ENCODE results near the gene CDK6. TPM values are rescaled to one million over a fixed set of nuclear protein-coding genes. Genes with fewer than 3 reads are reported as not detected.
"Not testable (repeated sequence)": the region's sequence is repeated elsewhere in the genome, so short reads cannot be mapped to it uniquely, and the experiment has no call there.

CDK6 gene
- total and polyA plus RNA-seq, 2 donors = 5.0 to 120 TPM

DNA sequence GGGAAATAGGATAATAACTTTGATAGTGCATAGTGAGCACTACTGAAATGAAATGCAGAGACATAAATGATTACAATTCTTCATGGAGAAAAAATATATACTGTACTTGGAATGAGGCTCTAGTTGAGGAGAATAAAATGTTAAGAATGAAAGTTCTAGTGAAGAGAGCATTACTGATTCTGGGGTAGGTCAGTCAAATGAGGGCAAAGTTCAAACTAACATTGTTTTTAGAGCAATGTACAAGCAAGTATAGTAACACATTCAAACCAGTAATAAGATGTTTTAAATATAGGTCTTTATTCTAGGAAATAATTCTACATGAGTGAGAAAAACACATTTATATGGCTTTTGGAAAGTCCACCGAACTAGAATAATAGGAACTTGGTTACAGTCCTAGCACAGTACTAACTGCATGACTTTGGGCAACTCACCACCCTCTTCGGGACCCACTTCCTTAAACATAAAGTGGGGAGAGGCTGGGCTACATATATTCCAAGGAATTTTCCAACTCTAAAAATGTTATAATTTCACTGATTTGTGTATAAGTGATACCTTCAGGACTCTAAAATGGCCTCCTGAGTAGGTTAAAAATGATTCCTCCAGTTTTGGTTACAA lies 86.4 kb downstream of the CDK6 start:
- DNase-seq (ENCODE audit: extremely low spot score) = no peak
- Histone ChIP-seq H3K36me3 (ENCODE audit: insufficient read depth) (no peaks in the 10 kb centered on the region), H3K27ac (ENCODE audit: low read depth) (no peak overlapping the region), H3K4me3 (ENCODE audit: low read depth, low read length) (no peak overlapping the region), H3K4me1 (ENCODE audit: insufficient read depth) (peaks cover 2% of the 10 kb centered on the region)
- WGBS = 93% methylated on average over 2 of the region's 2 CpGs

- Histone ChIP-seq H3K4me3 (ENCODE audit: low read depth, low read length) (no peak overlapping the region), H3K36me3 (ENCODE audit: insufficient read depth) (no peaks in the 10 kb centered on the region), H3K27ac (ENCODE audit: low read depth) (no peak overlapping the region), H3K4me1 (ENCODE audit: insufficient read depth) (peaks cover 2% of the 10 kb centered on the region)
- DNase-seq (ENCODE audit: extremely low spot score) = no peak
Observed at GRCh38 chr7:92749327-92749755, 87.0 kb downstream of the CDK6 start.

- H3K4me3 ChIP-seq (ENCODE audit: low read depth, low read length) = no peak overlapping the region
- no peaks in the 10 kb centered on the region for H3K36me3 ChIP-seq (ENCODE audit: insufficient read depth)
- DNase-seq (ENCODE audit: extremely low spot score) = no peak
- no peak overlapping the region for H3K27ac ChIP-seq (ENCODE audit: low read depth)
- H3K4me1 ChIP-seq (ENCODE audit: insufficient read depth) = peaks cover 2% of the 10 kb centered on the region
Observed at GRCh38 chr7:92748495-92748894, 87.9 kb downstream of the CDK6 start.

GRCh38 chr7:92747041-92747835 lies 89.1 kb downstream of the CDK6 start:
- DNase-seq (ENCODE audit: extremely low spot score) = no peak
- 84% methylated on average over 3 of the region's 3 CpGs for WGBS

GRCh38 chr7:92745241-92745640 lies 91.1 kb downstream of the CDK6 start:
- 93% methylated on average over 4 of the region's 4 CpGs for WGBS
- Histone ChIP-seq H3K36me3 (ENCODE audit: insufficient read depth) (no peaks in the 10 kb centered on the region), H3K27ac (ENCODE audit: low read depth) (no peak overlapping the region), H3K4me1 (ENCODE audit: insufficient read depth) (peaks cover 2% of the 10 kb centered on the region), H3K4me3 (ENCODE audit: low read depth, low read length) (no peak overlapping the region)
- no peak for DNase-seq (ENCODE audit: extremely low spot score)

More at GRCh38 chr7:92747041-92747835, 89.1 kb downstream of the CDK6 start:
- no peak overlapping the region for H3K27ac ChIP-seq (ENCODE audit: low read depth)
- peaks cover 2% of the 10 kb centered on the region for H3K4me1 ChIP-seq (ENCODE audit: insufficient read depth)
- no peaks in the 10 kb centered on the region for H3K36me3 ChIP-seq (ENCODE audit: insufficient read depth)
- no peak overlapping the region for H3K4me3 ChIP-seq (ENCODE audit: low read depth, low read length)

DNA sequence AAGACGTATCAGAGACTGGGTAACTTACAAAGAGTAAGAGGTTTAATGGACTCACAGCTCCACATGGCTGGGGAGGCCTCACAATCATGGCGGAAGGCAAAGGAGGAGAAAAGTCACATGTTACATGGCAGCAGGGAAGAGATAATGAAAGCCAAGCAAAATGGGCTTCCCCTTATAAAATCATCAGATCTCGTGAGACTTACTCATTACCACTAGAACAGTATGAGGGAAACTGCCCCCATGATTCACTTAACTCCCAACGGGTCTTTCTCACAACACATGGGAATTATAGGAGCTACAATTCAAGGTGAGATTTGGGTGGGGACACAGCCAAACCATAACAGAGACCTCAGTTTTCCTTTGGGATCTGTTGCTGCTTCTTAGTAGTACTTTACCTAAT lies 92.2 kb downstream of the CDK6 start:
- H3K4me3 ChIP-seq (ENCODE audit: low read depth, low read length); H3K36me3 ChIP-seq (ENCODE audit: insufficient read depth); H3K4me1 ChIP-seq (ENCODE audit: insufficient read depth); H3K27ac ChIP-seq (ENCODE audit: low read depth); DNase-seq (ENCODE audit: extremely low spot score): not testable (repeated sequence)
- 97% methylated on average over 4 of the region's 4 CpGs for WGBS

DNA sequence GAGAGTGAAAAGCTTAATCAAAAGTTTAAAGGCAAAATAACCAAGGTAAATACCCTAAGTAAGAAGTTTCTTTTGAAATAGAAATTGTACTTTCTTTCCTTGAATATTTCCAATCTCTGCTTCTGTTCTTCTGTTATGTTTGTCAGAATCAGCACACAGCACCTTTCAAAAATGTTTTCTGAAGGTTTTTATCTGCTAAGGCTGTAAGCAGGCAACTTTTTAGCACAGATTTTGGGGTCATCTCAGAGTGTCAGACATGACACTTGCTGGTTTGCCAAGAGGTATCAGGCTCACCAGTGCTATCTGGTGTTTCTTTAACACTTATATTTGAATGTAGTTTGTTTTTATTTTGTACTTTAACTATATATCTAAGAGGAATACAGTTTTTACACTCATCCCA lies 94.2 kb downstream of the CDK6 start:
- DNase-seq (ENCODE audit: extremely low spot score) = no peak
- Histone ChIP-seq H3K36me3 (ENCODE audit: insufficient read depth) (no peaks in the 10 kb centered on the region), H3K4me3 (ENCODE audit: low read depth, low read length) (no peak overlapping the region), H3K27ac (ENCODE audit: low read depth) (no peak overlapping the region), H3K4me1 (ENCODE audit: insufficient read depth) (no peaks in the 10 kb centered on the region)

GRCh38 chr7:92740700-92741126 lies 95.7 kb downstream of the CDK6 start:
- Histone ChIP-seq H3K4me1 (ENCODE audit: insufficient read depth) (no peaks in the 10 kb centered on the region), H3K4me3 (ENCODE audit: low read depth, low read length) (no peak overlapping the region), H3K36me3 (ENCODE audit: insufficient read depth) (no peaks in the 10 kb centered on the region), H3K27ac (ENCODE audit: low read depth) (no peak overlapping the region)
- DNase-seq (ENCODE audit: extremely low spot score) = no peak
- 55% methylated on average over 6 of the region's 6 CpGs for WGBS

DNA sequence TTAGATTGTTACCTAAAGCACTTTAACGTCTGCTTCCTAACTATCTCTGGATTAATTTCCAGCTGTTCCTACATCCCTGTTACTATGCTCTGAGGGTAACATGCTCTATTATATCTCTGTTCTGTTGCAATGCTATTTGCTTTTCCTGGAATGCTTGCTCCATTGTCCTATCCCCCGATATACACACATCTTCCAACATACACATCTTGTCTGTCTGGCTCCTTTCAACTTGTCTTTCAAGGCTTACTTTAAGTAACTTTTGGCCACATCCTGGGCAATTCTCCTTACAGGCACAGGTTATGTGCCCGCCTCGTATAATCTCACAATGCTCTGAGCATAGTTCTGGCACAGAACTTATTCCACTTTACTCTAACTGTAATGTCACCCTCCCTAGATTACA lies 96.2 kb downstream of the CDK6 start:
- Histone ChIP-seq H3K4me1 (ENCODE audit: insufficient read depth) (no peaks in the 10 kb centered on the region), H3K27ac (ENCODE audit: low read depth) (no peak overlapping the region), H3K36me3 (ENCODE audit: insufficient read depth) (no peaks in the 10 kb centered on the region), H3K4me3 (ENCODE audit: low read depth, low read length) (no peak overlapping the region)
- no peak for DNase-seq (ENCODE audit: extremely low spot score)
- 72% methylated on average over 4 of the region's 4 CpGs for WGBS

GRCh38 chr7:92739091-92739490 lies 97.3 kb downstream of the CDK6 start:
- Histone ChIP-seq H3K4me3 (ENCODE audit: low read depth, low read length) (no peak overlapping the region), H3K4me1 (ENCODE audit: insufficient read depth) (no peaks in the 10 kb centered on the region), H3K36me3 (ENCODE audit: insufficient read depth) (peaks cover 2% of the 10 kb centered on the region), H3K27ac (ENCODE audit: low read depth) (no peak overlapping the region)
- no peak for DNase-seq (ENCODE audit: extremely low spot score)

DNA sequence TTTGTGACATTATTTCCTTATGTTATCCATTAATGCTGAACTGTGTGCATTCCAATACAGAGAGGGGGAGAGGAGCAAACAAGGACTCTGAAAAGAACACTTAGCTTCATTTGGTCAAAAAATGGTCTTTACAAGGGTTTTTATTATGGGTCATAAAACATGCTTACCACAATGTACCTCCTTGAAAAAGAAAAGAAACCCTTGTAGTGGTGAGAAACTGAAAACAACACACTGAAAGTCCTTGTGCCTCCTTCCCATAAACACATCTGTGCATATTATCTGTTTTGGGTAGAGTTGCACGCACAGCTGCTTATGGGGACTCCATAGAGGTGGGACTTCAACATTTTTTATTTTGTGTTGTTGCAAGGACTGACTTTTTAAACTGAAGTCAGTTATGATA lies 98.7 kb downstream of the CDK6 start:
- DNase-seq (ENCODE audit: extremely low spot score) = no peak
- H3K36me3 ChIP-seq (ENCODE audit: insufficient read depth) = peaks cover 2% of the 10 kb centered on the region
- no peak overlapping the region for H3K27ac ChIP-seq (ENCODE audit: low read depth)
- no peaks in the 10 kb centered on the region for H3K4me1 ChIP-seq (ENCODE audit: insufficient read depth)
- WGBS = 82% methylated on average over 1 of the region's 1 CpG
- no peak overlapping the region for H3K4me3 ChIP-seq (ENCODE audit: low read depth, low read length)

DNA sequence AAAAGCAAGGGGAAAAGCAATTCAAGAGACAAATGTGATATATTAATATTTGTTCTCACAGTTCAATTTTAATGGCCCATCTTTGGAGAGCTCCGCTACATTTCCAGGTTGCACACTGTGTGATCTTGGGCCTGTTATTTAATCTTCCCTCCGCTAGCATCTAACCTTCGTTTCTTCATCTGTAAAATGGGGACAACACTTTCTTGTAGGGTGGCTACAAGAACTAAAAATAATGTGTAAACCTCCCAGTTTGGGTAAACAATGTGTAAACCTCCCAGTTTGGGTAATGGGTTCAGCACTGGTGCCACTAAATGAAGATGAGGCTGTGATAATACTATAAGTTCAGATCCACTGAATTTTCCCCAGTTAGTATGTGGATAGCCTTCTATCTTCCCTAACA lies 99.5 kb downstream of the CDK6 start:
- DNase-seq (ENCODE audit: extremely low spot score) = no peak
- peaks cover 2% of the 10 kb centered on the region for H3K36me3 ChIP-seq (ENCODE audit: insufficient read depth)
- WGBS = 98% methylated on average over 3 of the region's 3 CpGs
- no peaks in the 10 kb centered on the region for H3K4me1 ChIP-seq (ENCODE audit: insufficient read depth)
- no peak overlapping the region for H3K27ac ChIP-seq (ENCODE audit: low read depth)
- H3K4me3 ChIP-seq (ENCODE audit: low read depth, low read length) = no peak overlapping the region

GRCh38 chr7:92735707-92736106 lies 100.7 kb downstream of the CDK6 start:
- Histone ChIP-seq H3K4me3 (ENCODE audit: low read depth, low read length) (no peak overlapping the region), H3K36me3 (ENCODE audit: insufficient read depth) (peaks cover 2% of the 10 kb centered on the region), H3K27ac (ENCODE audit: low read depth) (no peak overlapping the region), H3K4me1 (ENCODE audit: insufficient read depth) (no peaks in the 10 kb centered on the region)
- 72% methylated on average over 3 of the region's 3 CpGs for WGBS
- no peak for DNase-seq (ENCODE audit: extremely low spot score)

DNA sequence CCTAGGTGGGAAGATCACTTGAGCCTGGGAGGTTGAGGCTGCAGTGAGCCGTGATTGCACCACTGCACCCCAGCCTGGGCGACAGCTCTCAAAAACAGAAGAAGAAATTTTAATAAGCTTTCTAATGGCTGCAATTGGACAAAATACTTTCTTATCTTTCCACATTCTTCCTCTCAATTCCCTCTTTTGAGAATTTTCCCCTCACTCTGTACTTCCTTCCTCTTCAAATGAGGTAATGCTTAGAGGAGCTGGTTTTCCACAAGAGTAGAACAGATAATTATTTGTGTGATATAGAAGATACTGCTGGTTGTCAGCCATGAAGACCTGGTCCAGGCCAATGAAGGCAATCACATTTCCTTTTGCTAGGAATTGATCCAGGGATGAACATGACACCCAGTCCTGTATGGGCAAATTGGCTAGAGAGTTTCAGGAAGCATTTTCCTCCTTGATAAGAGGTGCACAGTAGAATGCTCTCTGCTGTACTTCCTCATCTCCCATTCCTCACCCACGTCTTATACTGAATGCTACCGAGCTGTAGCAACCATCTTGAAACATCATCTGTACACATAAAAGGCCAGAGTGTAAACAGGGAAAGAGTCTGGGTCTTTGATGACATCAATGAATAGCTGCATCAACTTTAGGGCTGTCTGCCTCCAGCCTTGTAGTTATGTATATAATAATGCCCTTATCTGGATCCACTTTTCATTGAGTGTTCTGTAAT lies 103.9 kb downstream of the CDK6 start:
- 90% methylated on average over 4 of the region's 4 CpGs for WGBS
- Histone ChIP-seq H3K4me1 (ENCODE audit: insufficient read depth) (peaks cover 1% of the 10 kb centered on the region), H3K27ac (ENCODE audit: low read depth) (no peak overlapping the region), H3K4me3 (ENCODE audit: low read depth, low read length) (no peak overlapping the region), H3K36me3 (ENCODE audit: insufficient read depth) (peaks cover 2% of the 10 kb centered on the region)
- no peak for DNase-seq (ENCODE audit: extremely low spot score)
